ENCODE results near the gene ARHGAP23.

- no peak for TF ChIP-seq CTCF (conservative IDR thresholded peaks at IDR 0.05 in 1 of 2, IDR thresholded peaks at IDR 0.05 in 1 of 2; ENCODE audit: low read depth in 1 of 2, low read length in 2 of 2)
- TF ChIP-seq EZH2 (IDR thresholded peaks at IDR 0.05; ENCODE audit: low read length, missing control alignments): no peak
These were observed 24.5 kb downstream of the ARHGAP23 start for GRCh38 chr17:38452719-38453118.
